ENCODE measurements around the gene MFRP. TPM values are rescaled to one million over a fixed set of nuclear protein-coding genes. Genes with fewer than 3 reads are reported as not detected.
A peak's percentile ranks its signal among the peaks of the same experiment; 100 is the strongest.

Gene MFRP
- total and polyA plus RNA-seq, 9 of the 15 experiments (the other 6 are each of a cell fraction or from before 2014, with no cell fraction given): not detected

DNA sequence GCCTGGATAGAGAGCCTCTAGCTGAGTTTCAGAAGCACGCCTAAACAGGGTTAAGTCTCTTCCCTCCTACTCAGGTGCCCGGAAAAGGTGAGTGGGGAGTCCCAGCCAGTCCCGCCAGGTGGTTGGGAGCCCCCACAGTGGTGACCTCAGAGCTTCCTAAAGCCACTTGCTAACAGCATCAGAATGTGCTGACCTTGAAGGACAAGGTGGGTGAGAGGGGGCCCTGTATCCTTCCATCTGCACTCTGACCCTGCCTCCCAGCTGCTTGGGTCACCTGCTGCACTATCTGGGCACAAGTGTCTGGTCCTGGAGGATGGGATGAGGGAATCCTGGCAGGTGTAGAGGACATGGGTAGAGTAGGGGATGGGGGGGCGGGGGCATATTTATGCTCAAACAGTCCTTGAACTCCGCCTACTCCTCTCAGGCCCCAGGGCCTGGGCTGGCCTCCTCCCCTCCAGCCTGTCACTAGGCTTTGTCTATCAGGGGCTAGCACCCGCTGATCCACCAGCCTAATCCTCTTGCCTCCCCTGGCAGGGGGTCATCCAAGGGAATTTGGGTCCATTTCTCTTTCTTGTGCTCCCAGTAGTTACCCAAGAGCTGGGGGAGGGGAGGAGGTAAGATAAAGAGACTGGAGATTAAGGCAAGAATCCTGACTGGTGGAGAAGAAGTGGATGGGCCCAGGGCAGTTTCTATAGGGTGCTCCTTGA, 31.6 kb upstream of the MFRP start (continued):
- no peak for TF ChIP-seq MBD1 (CRISPR knock-in tag; IDR thresholded peaks at IDR 0.05)
- no peak for TF ChIP-seq AFF1 (IDR thresholded peaks at IDR 0.05; ENCODE audit: low read depth in 1 of 2, partially characterized antibody in 2 of 2)
- no peak for TF ChIP-seq ARID3B (CRISPR knock-in tag; IDR thresholded peaks at IDR 0.05; ENCODE audit: borderline replicate concordance)
- TF ChIP-seq TCF3 (CRISPR knock-in tag; IDR thresholded peaks at IDR 0.05): peak; percentile 45; the same call in 1 of the 2 replicates
- no peak for TF ChIP-seq PURB (CRISPR knock-in tag; IDR thresholded peaks at IDR 0.05; ENCODE audit: low read depth)
- TF ChIP-seq ZNF239 (CRISPR knock-in tag; IDR thresholded peaks at IDR 0.05): no peak
- TF ChIP-seq NCOR1 (IDR thresholded peaks at IDR 0.05): peak; percentile 41; the same call in 1 of the 2 replicates
- TF ChIP-seq ZNF24 (IDR thresholded peaks at IDR 0.05): no peak
- TF ChIP-seq CBFA2T3 (IDR thresholded peaks at IDR 0.05): peak; percentile 68
- no peak for TF ChIP-seq ZNF717 (CRISPR knock-in tag; IDR thresholded peaks at IDR 0.05)
- no peak for TF ChIP-seq MEF2D (tag; conservative IDR thresholded peaks at IDR 0.05; ENCODE audit: low read depth)
- no peak for TF ChIP-seq PCBP1 (IDR thresholded peaks at IDR 0.05; ENCODE audit: low read depth, low read length, poor library complexity, severe bottlenecking)
- TF ChIP-seq, protein P1, sequence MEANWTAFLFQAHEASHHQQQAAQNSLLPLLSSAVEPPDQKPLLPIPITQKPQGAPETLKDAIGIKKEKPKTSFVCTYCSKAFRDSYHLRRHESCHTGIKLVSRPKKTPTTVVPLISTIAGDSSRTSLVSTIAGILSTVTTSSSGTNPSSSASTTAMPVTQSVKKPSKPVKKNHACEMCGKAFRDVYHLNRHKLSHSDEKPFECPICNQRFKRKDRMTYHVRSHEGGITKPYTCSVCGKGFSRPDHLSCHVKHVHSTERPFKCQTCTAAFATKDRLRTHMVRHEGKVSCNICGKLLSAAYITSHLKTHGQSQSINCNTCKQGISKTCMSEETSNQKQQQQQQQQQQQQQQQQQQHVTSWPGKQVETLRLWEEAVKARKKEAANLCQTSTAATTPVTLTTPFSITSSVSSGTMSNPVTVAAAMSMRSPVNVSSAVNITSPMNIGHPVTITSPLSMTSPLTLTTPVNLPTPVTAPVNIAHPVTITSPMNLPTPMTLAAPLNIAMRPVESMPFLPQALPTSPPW (CRISPR knock-in tag; IDR thresholded peaks at IDR 0.05): peak; percentile 35; the same call in 1 of the 2 replicates
- no peak for TF ChIP-seq ESRRB (CRISPR knock-in tag; IDR thresholded peaks at IDR 0.05; ENCODE audit: borderline replicate concordance)
- TF ChIP-seq TFE3 (CRISPR knock-in tag; IDR thresholded peaks at IDR 0.05): no peak

All from K562 (cell line).